BJ (cell line): ENCODE data around the gene SAG. TPM values are rescaled to one million over a fixed set of nuclear protein-coding genes. Genes with fewer than 3 reads are reported as not detected.

ENCODE experiments used
- CTCF ChIA-PET: fragments of 350-600 bp; formaldehyde crosslinking; extraction: SDS; loops from one replicate; lab custom pipeline; 2021; ENCODE audit warnings: antibody characterized with exemption, inconsistent platforms; lab: Yijun Ruan, JAX
- POLR2A ChIA-PET: fragments of 300-600 bp; sonication (Branson Sonifier 250); formaldehyde crosslinking; extraction: SDS; loops from one replicate; lab custom pipeline; 2021; ENCODE audit warnings: antibody characterized with exemption; lab: Charles Lee
- DNase-seq: peaks from one replicate; pipeline ENCODE4 v3.0.0-alpha.2; 2011; ENCODE audit warnings: low read depth
- H3K27me3 ChIP-seq: 2 replicates; pipeline ENCODE4 v1.6.0; 2011; ENCODE audit warnings: low read length; ENCODE audit not compliant: control insufficient read depth, insufficient read depth
- H3K36me3 ChIP-seq: 2 replicates; pipeline ENCODE4 v1.5.1; 2011; ENCODE audit warnings: low read length; ENCODE audit not compliant: control insufficient read depth, insufficient read depth
- H3K4me3 ChIP-seq: 2 replicates; pipeline ENCODE4 v1.5.1; 2011; ENCODE audit warnings: low read depth, mild to moderate bottlenecking, control low read depth, low read length
- polyA plus RNA-seq: library from polyadenylated mRNA; depleted of rRNA; stranded (reverse); fragments of >200 nt; gene quantifications from 2 replicates; pipeline ENCODE4 v1.2.3, GENCODE V29; 2011
- TF ChIP-seq, protein P1 (sequence below): IDR thresholded peaks from 2 replicates; pipeline ENCODE4 v1.5.1; 2011; ENCODE audit warnings: low read depth, mild to moderate bottlenecking, control low read depth, inconsistent platforms, low read length, moderate library complexity; ENCODE audit not compliant: insufficient read depth

The SAG gene
- polyA plus RNA-seq, 1 experiment, result not detected

- no peaks in the 10 kb centered on the region for H3K27me3 ChIP-seq
- POLR2A ChIA-PET, result no interaction called here
- CTCF ChIA-PET, result no interaction called here
Observed at GRCh38 chr2:233360771-233361176, 53.2 kb downstream of the SAG start.

GRCh38 chr2:233361297-233361696 lies 53.7 kb downstream of the SAG start:
- TF ChIP-seq, protein P1, sequence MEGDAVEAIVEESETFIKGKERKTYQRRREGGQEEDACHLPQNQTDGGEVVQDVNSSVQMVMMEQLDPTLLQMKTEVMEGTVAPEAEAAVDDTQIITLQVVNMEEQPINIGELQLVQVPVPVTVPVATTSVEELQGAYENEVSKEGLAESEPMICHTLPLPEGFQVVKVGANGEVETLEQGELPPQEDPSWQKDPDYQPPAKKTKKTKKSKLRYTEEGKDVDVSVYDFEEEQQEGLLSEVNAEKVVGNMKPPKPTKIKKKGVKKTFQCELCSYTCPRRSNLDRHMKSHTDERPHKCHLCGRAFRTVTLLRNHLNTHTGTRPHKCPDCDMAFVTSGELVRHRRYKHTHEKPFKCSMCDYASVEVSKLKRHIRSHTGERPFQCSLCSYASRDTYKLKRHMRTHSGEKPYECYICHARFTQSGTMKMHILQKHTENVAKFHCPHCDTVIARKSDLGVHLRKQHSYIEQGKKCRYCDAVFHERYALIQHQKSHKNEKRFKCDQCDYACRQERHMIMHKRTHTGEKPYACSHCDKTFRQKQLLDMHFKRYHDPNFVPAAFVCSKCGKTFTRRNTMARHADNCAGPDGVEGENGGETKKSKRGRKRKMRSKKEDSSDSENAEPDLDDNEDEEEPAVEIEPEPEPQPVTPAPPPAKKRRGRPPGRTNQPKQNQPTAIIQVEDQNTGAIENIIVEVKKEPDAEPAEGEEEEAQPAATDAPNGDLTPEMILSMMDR, result no peak
- no peak for DNase-seq
- Histone ChIP-seq H3K36me3 (peaks cover under 1% of the 10 kb centered on the region), H3K27me3 (no peaks in the 10 kb centered on the region), H3K4me3 (no peak overlapping the region)
- CTCF ChIA-PET, result interaction anchor here (1.8 kb wide), 1 partner anchor 82 kb away, joined by 4 read pairs; no protein-coding TSS in a partner anchor
- POLR2A ChIA-PET, result no interaction called here

More at GRCh38 chr2:233360771-233361176, 53.2 kb downstream of the SAG start:
- no peaks in the 10 kb centered on the region; the same call in 1 of the 2 replicates for H3K36me3 ChIP-seq
- no peak overlapping the region for H3K4me3 ChIP-seq
- no peak for DNase-seq
- TF ChIP-seq, protein P1, result no peak

DNA sequence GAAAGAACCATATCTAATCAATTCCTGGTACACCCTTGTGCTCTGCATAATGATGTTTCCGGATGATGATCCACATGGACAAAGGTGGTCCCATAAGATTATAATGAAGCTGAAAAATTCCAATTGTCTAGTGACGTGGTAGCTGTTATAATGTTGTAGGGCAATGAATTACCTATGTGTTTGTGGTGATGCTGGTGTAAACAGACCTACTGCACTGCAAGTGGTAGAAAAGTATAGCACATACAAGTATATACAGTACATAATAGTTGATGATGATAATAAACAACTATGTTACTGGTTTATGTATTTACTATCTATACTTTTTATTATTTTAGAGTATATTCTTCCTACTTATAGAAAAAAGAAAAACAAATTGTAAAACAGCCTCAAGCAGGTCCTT lies 55.1 kb downstream of the SAG start:
- no peaks in the 10 kb centered on the region for H3K27me3 ChIP-seq
- DNase-seq, result no peak
- H3K36me3 ChIP-seq, result peaks cover 1% of the 10 kb centered on the region
- ChIA-PET POLR2A (no interaction called here), CTCF (interaction anchor here (1.0 to 1.8 kb wide), 4 partner anchors 8 to 81 kb away, joined by 3 to 4 read pairs (median 3); partner anchors contain the start of gene DGKD)
- TF ChIP-seq, protein P1, result no peak
- H3K4me3 ChIP-seq, result no peak overlapping the region

- TF ChIP-seq, protein P1, result no peak
- ChIA-PET CTCF (interaction anchor here (1.0 kb wide), 1 partner anchor 9 kb away, joined by 3 read pairs; the partner anchor contains the start of gene DGKD), POLR2A (no interaction called here)
- Histone ChIP-seq H3K4me3 (no peak overlapping the region), H3K27me3 (no peaks in the 10 kb centered on the region), H3K36me3 (peaks cover 1% of the 10 kb centered on the region)
- DNase-seq, result no peak
Observed at GRCh38 chr2:233363744-233364235, 56.2 kb downstream of the SAG start.

DNA sequence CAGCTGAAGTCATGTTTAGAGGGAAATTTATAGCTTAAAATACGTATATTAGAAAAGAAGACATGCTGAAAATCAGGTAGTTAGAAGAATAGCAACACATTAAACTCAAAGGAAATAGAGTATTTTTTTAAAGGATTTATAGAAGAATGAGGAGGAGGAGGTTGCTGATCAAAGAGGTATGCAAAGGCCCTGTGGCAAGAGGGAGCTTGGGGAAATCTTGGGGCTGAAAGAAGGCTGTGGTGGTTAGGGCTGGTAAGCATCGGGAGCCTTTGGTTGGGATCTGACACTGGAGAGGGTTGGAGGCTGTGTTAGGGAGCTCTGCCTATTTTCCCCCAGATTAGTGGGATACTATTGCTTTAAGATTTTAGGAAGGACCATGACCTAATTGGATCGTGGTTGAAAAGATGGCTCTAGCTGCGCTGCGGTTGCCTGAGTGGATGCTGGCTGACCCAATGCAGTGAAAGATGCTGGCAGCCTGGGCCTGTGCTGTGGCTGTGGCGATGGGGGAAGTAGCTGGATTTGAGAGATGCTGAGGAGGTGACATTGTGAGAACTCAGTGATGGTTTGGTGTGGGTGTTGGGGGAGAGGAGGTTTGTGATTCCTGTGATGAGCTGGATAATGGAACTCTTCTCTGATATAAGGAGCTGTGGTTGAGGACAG lies 58.4 kb downstream of the SAG start:
- POLR2A ChIA-PET, result no interaction called here
- Histone ChIP-seq H3K4me3 (no peak overlapping the region), H3K36me3 (peaks cover 1% of the 10 kb centered on the region), H3K27me3 (no peaks in the 10 kb centered on the region)
- CTCF ChIA-PET, result interaction anchor here (1.2 to 2.0 kb wide), 4 partner anchors 9 to 39 kb away, joined by 3 to 7 read pairs (median 5); partner anchors contain the start of gene DGKD
- TF ChIP-seq, protein P1, result no peak
- DNase-seq, result no peak
